Duodenal mucosa (tissue), 2 donors: Measurements from ENCODE around the gene MGAT3.
"Not testable (repeated sequence)": the region's sequence is repeated elsewhere in the genome, so short reads cannot be mapped to it uniquely, and the experiment has no call there.

Source experiments
- H3K27ac ChIP-seq: one replicate; pipeline ENCODE4 v1.7.0; 2013; ENCODE audit warnings: low read depth, low read length
- H3K27me3 ChIP-seq, 2 donors: one replicate each; pipeline ENCODE4 v1.7.0; 2013; ENCODE audit warnings: low read length in 2 of 2, control low read depth in 1 of 2; ENCODE audit not compliant: insufficient read depth in 2 of 2, control insufficient read depth in 1 of 2
- H3K36me3 ChIP-seq, 2 donors: one replicate each; pipeline ENCODE4 v1.7.0; 2013; ENCODE audit warnings: low read length in 2 of 2, control low read depth in 1 of 2; ENCODE audit not compliant: insufficient read depth in 2 of 2, control insufficient read depth in 1 of 2
- H3K4me1 ChIP-seq, 2 donors: one replicate each; pipeline ENCODE4 v1.7.0; 2013; ENCODE audit warnings: low read length in 2 of 2, control low read depth in 1 of 2; ENCODE audit not compliant: insufficient read depth in 2 of 2, control insufficient read depth in 1 of 2
- H3K4me3 ChIP-seq, 2 donors: one replicate each; pipeline ENCODE4 v1.7.0; 2013; ENCODE audit warnings: low read length in 2 of 2, low read depth in 1 of 2
- H3K9ac ChIP-seq, 2 donors: one replicate each; pipeline ENCODE4 v1.7.0; 2013; ENCODE audit warnings: low read length in 2 of 2, low read depth in 1 of 2
- H3K9me3 ChIP-seq, 2 donors: one replicate each; pipeline ENCODE4 v1.7.0; 2013; ENCODE audit warnings: low read length in 2 of 2, control low read depth in 1 of 2; ENCODE audit not compliant: control insufficient read depth in 1 of 2

MGAT3 gene

GRCh38 chr22:39456522-39457197 is at the start of gene MGAT3:
Gene MGAT3, plus strand, starts transcription at chr22:39457012. Its CDS starts 30,336 bp downstream, at chr22:39487348.
- peaks cover 14 to 17% of the 10 kb centered on the region in 2 donors for H3K4me1 ChIP-seq
- no peaks in the 10 kb centered on the region for H3K36me3 ChIP-seq
- peaks cover 19 to 24% of the 10 kb centered on the region in 2 donors for H3K27me3 ChIP-seq
- H3K9ac ChIP-seq, result no peak within 1 kb of the TSS
- peak within 1 kb of the TSS in 1 of 2 donors; percentile 51 for H3K4me3 ChIP-seq
- H3K27ac ChIP-seq, result no peak within 1 kb of the TSS
- no peaks in the 10 kb centered on the region for H3K9me3 ChIP-seq

- Histone ChIP-seq H3K27ac (no peak overlapping the region), H3K36me3 (peaks cover 3 to 4% of the 10 kb centered on the region in 2 donors), H3K4me1 (peaks cover 0 to 4% of the 10 kb centered on the region in 2 donors), H3K27me3 (no peaks in the 10 kb centered on the region), H3K9ac (no peak overlapping the region), H3K9me3 (no peaks in the 10 kb centered on the region), H3K4me3 (no peak overlapping the region)
Measured at GRCh38 chr22:39408173-39408572, 48.6 kb upstream of the MGAT3 start.

GRCh38 chr22:39408807-39409206 is 48.0 kb upstream of the MGAT3 start:
- no peak overlapping the region for H3K4me3 ChIP-seq
- H3K9me3 ChIP-seq, result no peaks in the 10 kb centered on the region
- peaks cover 3 to 4% of the 10 kb centered on the region in 2 donors for H3K36me3 ChIP-seq
- no peak overlapping the region for H3K27ac ChIP-seq
- no peak overlapping the region for H3K9ac ChIP-seq
- H3K27me3 ChIP-seq, result no peaks in the 10 kb centered on the region
- H3K4me1 ChIP-seq, result peaks cover 0 to 4% of the 10 kb centered on the region in 2 donors

- Histone ChIP-seq H3K9me3 (no peaks in the 10 kb centered on the region), H3K4me3 (no peak overlapping the region), H3K36me3 (peaks cover 3 to 4% of the 10 kb centered on the region in 2 donors), H3K4me1 (peaks cover 0 to 7% of the 10 kb centered on the region in 2 donors), H3K27ac (no peak overlapping the region), H3K9ac (no peak overlapping the region), H3K27me3 (no peaks in the 10 kb centered on the region)
Measured at GRCh38 chr22:39409516-39410029, 47.2 kb upstream of the MGAT3 start.

GRCh38 chr22:39410264-39410663 is 46.5 kb upstream of the MGAT3 start:
- Histone ChIP-seq H3K9ac (no peak overlapping the region), H3K36me3 (peaks cover 3 to 9% of the 10 kb centered on the region in 2 donors), H3K27me3 (no peaks in the 10 kb centered on the region), H3K4me1 (peaks cover 0 to 7% of the 10 kb centered on the region in 2 donors), H3K27ac (no peak overlapping the region), H3K4me3 (no peak overlapping the region), H3K9me3 (no peaks in the 10 kb centered on the region)

GRCh38 chr22:39411828-39412365 is 44.9 kb upstream of the MGAT3 start:
- H3K27ac ChIP-seq, H3K9me3 ChIP-seq, H3K9ac ChIP-seq, H3K27me3 ChIP-seq, H3K4me3 ChIP-seq: not testable (repeated sequence)
- Histone ChIP-seq H3K4me1 (peaks cover 12 to 20% of the 10 kb centered on the region in 2 donors), H3K36me3 (peaks cover 12 to 20% of the 10 kb centered on the region in 2 donors)

GRCh38 chr22:39413204-39413603 is 43.6 kb upstream of the MGAT3 start:
- H3K9me3 ChIP-seq, H3K9ac ChIP-seq, H3K27me3 ChIP-seq, H3K4me3 ChIP-seq, H3K27ac ChIP-seq: not testable (repeated sequence)
- peaks cover 12 to 21% of the 10 kb centered on the region in 2 donors for H3K4me1 ChIP-seq
- H3K36me3 ChIP-seq, result peaks cover 19 to 31% of the 10 kb centered on the region in 2 donors

GRCh38 chr22:39414377-39414776 is 42.4 kb upstream of the MGAT3 start:
- no peaks in the 10 kb centered on the region for H3K27me3 ChIP-seq
- H3K4me3 ChIP-seq, result no peak overlapping the region
- no peak overlapping the region for H3K9ac ChIP-seq
- peaks cover 31 to 43% of the 10 kb centered on the region in 2 donors for H3K36me3 ChIP-seq
- H3K4me1 ChIP-seq, result peaks cover 12 to 21% of the 10 kb centered on the region in 2 donors
- no peak overlapping the region for H3K27ac ChIP-seq
- H3K9me3 ChIP-seq, result no peaks in the 10 kb centered on the region

- Histone ChIP-seq H3K9me3 (no peaks in the 10 kb centered on the region), H3K4me1 (peaks cover 12 to 21% of the 10 kb centered on the region in 2 donors), H3K36me3 (peaks cover 35 to 48% of the 10 kb centered on the region in 2 donors), H3K9ac (no peak overlapping the region), H3K27me3 (no peaks in the 10 kb centered on the region), H3K27ac (no peak overlapping the region), H3K4me3 (no peak overlapping the region)
Measured at GRCh38 chr22:39414886-39415285, 41.9 kb upstream of the MGAT3 start.

- Histone ChIP-seq H3K27me3 (no peaks in the 10 kb centered on the region), H3K9me3 (no peaks in the 10 kb centered on the region), H3K9ac (no peak overlapping the region), H3K4me3 (no peak overlapping the region), H3K27ac (no peak overlapping the region), H3K4me1 (peaks cover 12 to 21% of the 10 kb centered on the region in 2 donors), H3K36me3 (peaks cover 42 to 54% of the 10 kb centered on the region in 2 donors)
Measured at GRCh38 chr22:39415506-39415905, 41.3 kb upstream of the MGAT3 start.
